Activated naive CD4-positive, alpha-beta T cell treated with Interleukin-2 at 50 U/mL for 16 hours (primary cell): ENCODE results near the gene NEURL1.
"Not testable (repeated sequence)": the region's sequence is repeated elsewhere in the genome, so short reads cannot be mapped to it uniquely, and the experiment has no call there.

Experiments used
- DNase-seq: peaks from one replicate; pipeline ENCODE4 v3.0.0-alpha.2; 2020

The NEURL1 gene

GRCh38 chr10:103613616-103614015 lies 120.1 kb downstream of the NEURL1 start:
- DNase-seq, result no peak

GRCh38 chr10:103614306-103615158 lies 121.0 kb downstream of the NEURL1 start:
- no peak for DNase-seq

GRCh38 chr10:103616705-103617601 lies 123.4 kb downstream of the NEURL1 start:
- no peak for DNase-seq

- no peak for DNase-seq
These were observed 124.3 kb downstream of the NEURL1 start for GRCh38 chr10:103617602-103618385.

- no peak for DNase-seq
These were observed 125.3 kb downstream of the NEURL1 start for GRCh38 chr10:103618575-103619423.

GRCh38 chr10:103619424-103620351 lies 126.2 kb downstream of the NEURL1 start:
- no peak for DNase-seq

GRCh38 chr10:103620352-103620740 lies 126.8 kb downstream of the NEURL1 start:
- no peak for DNase-seq

GRCh38 chr10:103620891-103621782 lies 127.6 kb downstream of the NEURL1 start:
- DNase-seq, result no peak

GRCh38 chr10:103621783-103622125 lies 128.2 kb downstream of the NEURL1 start:
- DNase-seq, result no peak

- no peak for DNase-seq
These were observed 128.8 kb downstream of the NEURL1 start for GRCh38 chr10:103622286-103622685.

- DNase-seq, result no peak
These were observed 129.6 kb downstream of the NEURL1 start for GRCh38 chr10:103622935-103623574.

- DNase-seq, result no peak
These were observed 132.7 kb downstream of the NEURL1 start for GRCh38 chr10:103626178-103626577.

- no peak for DNase-seq
These were observed 133.8 kb downstream of the NEURL1 start for GRCh38 chr10:103627111-103627892.

GRCh38 chr10:103627893-103628292 lies 134.4 kb downstream of the NEURL1 start:
- DNase-seq, result no peak

GRCh38 chr10:103629581-103629980 lies 136.1 kb downstream of the NEURL1 start:
- DNase-seq, result no peak

GRCh38 chr10:103630156-103630555 lies 136.7 kb downstream of the NEURL1 start:
- DNase-seq, result no peak

GRCh38 chr10:103632247-103632642 lies 138.7 kb downstream of the NEURL1 start:
- DNase-seq, result no peak

GRCh38 chr10:103632871-103633270 lies 139.4 kb downstream of the NEURL1 start:
- DNase-seq, result not testable (repeated sequence)

- no peak for DNase-seq
These were observed 140.3 kb downstream of the NEURL1 start for GRCh38 chr10:103633846-103634245.
